Esophagus (tissue), 2 donors: ENCODE measurements around the gene SULT1E1. TPM values are rescaled to one million over a fixed set of nuclear protein-coding genes. Genes with fewer than 3 reads are reported as not detected.

ENCODE experiments used
- H3K27ac ChIP-seq, 2 donors: one replicate each; pipeline ENCODE4 v1.5.1; 2013; ENCODE audit warnings: low read depth in 2 of 2, mild to moderate bottlenecking in 2 of 2, inconsistent platforms in 1 of 2, low read length in 1 of 2, moderate library complexity in 1 of 2
- H3K27me3 ChIP-seq, 2 donors: one replicate each; pipeline ENCODE4 v1.6.1; 2013; ENCODE audit warnings: low read length in 2 of 2, control low read depth in 1 of 2, mild to moderate bottlenecking in 1 of 2; ENCODE audit not compliant: insufficient read depth in 2 of 2, control insufficient read depth in 1 of 2
- H3K36me3 ChIP-seq, 2 donors: one replicate each; pipeline ENCODE4 v1.6.1; 2013; ENCODE audit warnings: low read length in 1 of 2; ENCODE audit not compliant: control insufficient read depth in 2 of 2, insufficient read depth in 2 of 2
- H3K4me1 ChIP-seq, 2 donors: one replicate each; pipeline ENCODE4 v1.6.1; 2013; ENCODE audit warnings: low read length in 1 of 2; ENCODE audit not compliant: control insufficient read depth in 2 of 2, insufficient read depth in 2 of 2
- H3K4me3 ChIP-seq, 2 donors: one replicate each; pipeline ENCODE4 v1.5.1; 2013; ENCODE audit warnings: low read length in 2 of 2, mild to moderate bottlenecking in 2 of 2, low read depth in 1 of 2, moderate library complexity in 1 of 2
- H3K9me3 ChIP-seq, 2 donors: one replicate each; pipeline ENCODE4 v1.6.1; 2013; ENCODE audit warnings: mild to moderate bottlenecking in 2 of 2, low read depth in 1 of 2, low read length in 1 of 2, moderate library complexity in 1 of 2; ENCODE audit not compliant: control insufficient read depth in 2 of 2, insufficient read depth in 1 of 2
- WGBS, 2 donors: extraction: QIAGEN DNeasy Blood & Tissue Kit; methylation state at CpG; one replicate each; pipeline ENCODE4 v1.1.7; 2013; 5-methylcytosine and 5-hydroxymethylcytosine counted together
- polyA plus RNA-seq, 2 donors: library from polyadenylated mRNA; stranded (reverse); fragments of 200-250 nt; gene quantifications; one replicate each; pipeline ENCODE4 v1.2.3, GENCODE V29; 2013
- donor health status: healthy with polysubstance abuse.
- donor health status: Bipolar disorder and iron deficiency.

Gene SULT1E1
- polyA plus RNA-seq, 2 donors, result 0.10 to 0.35 TPM

DNA sequence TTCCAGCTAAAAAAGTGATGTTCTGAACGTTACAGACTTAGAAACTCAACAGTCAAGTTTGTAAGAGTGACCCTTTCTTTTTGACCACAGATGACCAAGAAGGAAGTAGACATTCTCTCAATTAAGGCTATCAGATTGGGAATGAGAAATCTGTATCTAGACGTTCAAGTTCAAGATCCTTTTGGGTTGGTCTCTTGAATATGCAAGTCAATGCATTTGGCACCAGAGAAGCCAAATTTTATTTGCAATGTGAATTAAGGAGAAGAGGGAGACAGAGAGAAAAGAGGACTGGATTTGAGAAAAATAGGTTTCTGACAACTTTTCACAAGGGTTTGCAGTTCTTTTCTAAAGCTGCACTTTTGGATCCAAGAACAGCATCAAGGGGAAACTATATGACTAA lies 17.5 kb upstream of the SULT1E1 start:
- no peak overlapping the region for H3K27ac ChIP-seq
- no peaks in the 10 kb centered on the region for H3K9me3 ChIP-seq
- H3K4me1 ChIP-seq, result no peaks in the 10 kb centered on the region
- 60 to 72% methylated on average over 2 of the region's 2 CpGs for WGBS, 2 donors
- H3K4me3 ChIP-seq, result no peak overlapping the region
- H3K36me3 ChIP-seq, result no peaks in the 10 kb centered on the region
- H3K27me3 ChIP-seq, result no peaks in the 10 kb centered on the region

GRCh38 chr4:69876071-69876470 lies 16.1 kb upstream of the SULT1E1 start:
- H3K27me3 ChIP-seq, result no peaks in the 10 kb centered on the region
- H3K27ac ChIP-seq, result no peak overlapping the region
- no peak overlapping the region for H3K4me3 ChIP-seq
- no peaks in the 10 kb centered on the region for H3K9me3 ChIP-seq
- H3K36me3 ChIP-seq, result no peaks in the 10 kb centered on the region
- 68 to 73% methylated on average over 3 of the region's 3 CpGs for WGBS, 2 donors
- H3K4me1 ChIP-seq, result no peaks in the 10 kb centered on the region

GRCh38 chr4:69875576-69875975 lies 15.6 kb upstream of the SULT1E1 start:
- Histone ChIP-seq H3K4me1 (no peaks in the 10 kb centered on the region), H3K27me3 (no peaks in the 10 kb centered on the region), H3K36me3 (no peaks in the 10 kb centered on the region), H3K4me3 (no peak overlapping the region), H3K9me3 (no peaks in the 10 kb centered on the region), H3K27ac (no peak overlapping the region)
- whole genome bisulfite sequencing, 2 donors, result 21 to 43% methylated on average over 2 of the region's 2 CpGs

DNA sequence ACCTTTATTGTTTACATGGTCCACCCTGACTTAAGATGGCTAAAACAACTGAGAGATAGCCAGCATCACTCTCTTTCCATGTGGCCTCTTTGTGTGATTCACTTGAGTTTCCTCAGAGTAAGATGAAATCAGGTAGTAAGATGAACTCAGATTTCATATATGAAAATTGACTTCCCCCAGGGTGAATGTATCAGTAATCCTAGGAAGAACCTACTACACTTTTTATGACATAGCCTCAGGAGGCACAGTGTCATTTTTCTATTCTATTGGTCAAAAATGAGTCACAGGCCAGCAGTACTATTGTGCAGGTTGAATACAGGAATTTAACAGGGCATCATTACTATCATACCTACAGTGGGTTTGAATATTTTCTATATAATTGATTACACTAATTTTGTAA lies 14.6 kb upstream of the SULT1E1 start:
- H3K27me3 ChIP-seq, result no peaks in the 10 kb centered on the region
- H3K27ac ChIP-seq, result no peak overlapping the region
- no peaks in the 10 kb centered on the region for H3K9me3 ChIP-seq
- H3K36me3 ChIP-seq, result no peaks in the 10 kb centered on the region
- no peaks in the 10 kb centered on the region for H3K4me1 ChIP-seq
- no peak overlapping the region for H3K4me3 ChIP-seq

- Histone ChIP-seq H3K36me3 (no peaks in the 10 kb centered on the region), H3K27ac (no peak overlapping the region), H3K4me3 (no peak overlapping the region), H3K9me3 (no peaks in the 10 kb centered on the region), H3K27me3 (no peaks in the 10 kb centered on the region), H3K4me1 (no peaks in the 10 kb centered on the region)
- WGBS, 2 donors, result 46 to 60% methylated on average over 1 of the region's 1 CpG
Measured at GRCh38 chr4:69861756-69862155, 1.8 kb upstream of the SULT1E1 start.

DNA sequence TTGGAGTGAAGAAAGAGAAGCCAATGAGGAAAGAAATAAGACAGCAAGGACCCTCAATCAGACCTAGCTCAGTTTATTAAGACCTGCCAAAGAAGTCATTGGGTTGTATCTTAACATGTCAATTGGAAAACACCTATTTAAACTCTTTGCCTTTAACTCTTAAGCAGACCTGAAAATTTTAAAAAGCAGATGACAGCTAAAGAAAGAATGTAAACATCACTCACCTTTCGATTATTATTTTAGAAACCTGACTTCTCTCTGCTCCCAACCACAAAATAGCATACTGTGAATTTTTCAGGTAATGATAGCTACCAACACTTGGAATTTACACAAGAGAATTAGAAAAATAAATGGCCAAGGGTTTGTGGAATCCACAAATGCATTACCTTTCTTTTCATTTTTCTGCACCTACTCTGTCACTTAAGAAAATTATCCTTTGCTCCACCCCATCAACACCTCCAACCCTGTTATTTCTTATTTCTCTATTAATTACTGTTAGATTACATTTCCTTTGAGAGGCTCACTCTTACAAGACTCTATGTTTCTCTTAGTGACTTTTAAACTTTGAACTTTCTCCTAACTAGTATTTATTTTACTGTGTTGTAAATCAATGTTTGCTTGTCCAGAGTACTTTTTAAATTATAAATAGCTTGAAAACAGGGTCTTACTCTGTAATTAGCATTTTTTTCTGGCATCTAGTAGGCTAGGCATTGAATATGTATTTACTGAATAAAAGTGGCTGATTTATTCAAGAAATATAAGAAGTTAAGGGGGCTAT lies 765 bp upstream of the SULT1E1 start:
- Histone ChIP-seq H3K27ac (no peak overlapping the region), H3K36me3 (no peaks in the 10 kb centered on the region)
- WGBS, 2 donors, result 57 to 58% methylated on average over 1 of the region's 1 CpG

GRCh38 chr4:69859140-69859685 lies 732 bp downstream of the SULT1E1 start:
- 90 to 100% methylated on average over 1 of the region's 1 CpG for WGBS, 2 donors
- no peak overlapping the region for H3K27ac ChIP-seq
- no peaks in the 10 kb centered on the region for H3K4me1 ChIP-seq
- H3K27me3 ChIP-seq, result no peaks in the 10 kb centered on the region
- no peaks in the 10 kb centered on the region for H3K36me3 ChIP-seq
- H3K9me3 ChIP-seq, result no peaks in the 10 kb centered on the region
- no peak overlapping the region for H3K4me3 ChIP-seq

More for the DNA sequence above, 765 bp upstream of the SULT1E1 start:
- no peak overlapping the region for H3K4me3 ChIP-seq
- H3K9me3 ChIP-seq, result no peaks in the 10 kb centered on the region
- no peaks in the 10 kb centered on the region for H3K4me1 ChIP-seq
- H3K27me3 ChIP-seq, result no peaks in the 10 kb centered on the region

DNA sequence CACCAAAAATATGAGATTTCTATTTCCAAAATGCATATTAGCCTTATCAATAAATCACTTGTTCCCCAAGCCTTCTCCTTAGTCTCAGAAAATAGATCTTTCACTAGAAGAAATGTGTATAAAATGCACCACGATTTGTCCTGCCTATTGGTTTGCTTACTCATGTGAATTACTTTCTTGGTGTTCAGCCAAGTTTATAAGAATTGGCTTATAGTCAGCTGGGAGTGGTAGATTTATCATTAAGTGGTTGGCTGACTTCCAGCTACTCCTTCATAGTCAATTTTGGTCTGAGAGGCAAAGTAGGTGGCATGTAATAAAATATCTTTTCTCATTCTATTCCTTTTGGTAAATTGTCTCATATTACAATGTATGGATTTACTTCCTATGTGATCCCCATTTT lies 1.3 kb downstream of the SULT1E1 start:
- Histone ChIP-seq H3K4me3 (no peak overlapping the region), H3K27ac (no peak overlapping the region), H3K27me3 (no peaks in the 10 kb centered on the region)

DNA sequence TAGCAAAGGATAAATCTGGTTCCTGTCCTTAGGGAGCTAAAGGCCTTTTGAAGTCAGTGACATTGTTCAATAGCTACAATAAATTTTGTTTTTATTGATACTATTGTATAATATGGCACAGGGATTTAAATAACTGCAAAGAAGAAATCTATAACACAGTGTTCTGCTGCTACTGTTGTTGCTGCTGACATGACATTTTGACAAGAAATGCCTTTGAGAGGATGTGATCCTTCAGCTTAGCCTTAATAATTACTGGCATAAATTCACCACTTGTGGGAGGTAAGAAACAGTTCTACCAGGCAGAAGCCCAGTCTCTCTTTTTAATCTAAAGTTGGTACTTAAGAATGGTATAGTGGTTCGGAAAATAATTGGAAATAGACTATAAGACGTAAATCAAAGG lies 4.1 kb downstream of the SULT1E1 start:
- Histone ChIP-seq H3K9me3 (no peaks in the 10 kb centered on the region), H3K4me1 (no peaks in the 10 kb centered on the region), H3K27me3 (no peaks in the 10 kb centered on the region), H3K36me3 (no peaks in the 10 kb centered on the region), H3K27ac (no peak overlapping the region), H3K4me3 (no peak overlapping the region)
- 95 to 99% methylated on average over 2 of the region's 2 CpGs for WGBS, 2 donors

More for the DNA sequence above, 1.3 kb downstream of the SULT1E1 start:
- 6 to 8% methylated on average over 1 of the region's 1 CpG for whole genome bisulfite sequencing, 2 donors
- Histone ChIP-seq H3K36me3 (no peaks in the 10 kb centered on the region), H3K4me1 (no peaks in the 10 kb centered on the region), H3K9me3 (no peaks in the 10 kb centered on the region)

- H3K27ac ChIP-seq, result no peak overlapping the region
- H3K36me3 ChIP-seq, result no peaks in the 10 kb centered on the region
- 68 to 79% methylated on average over 1 of the region's 1 CpG for WGBS, 2 donors
- no peaks in the 10 kb centered on the region for H3K9me3 ChIP-seq
- no peaks in the 10 kb centered on the region for H3K4me1 ChIP-seq
- no peaks in the 10 kb centered on the region for H3K27me3 ChIP-seq
- no peak overlapping the region for H3K4me3 ChIP-seq
Measured at GRCh38 chr4:69849969-69850368, 10.0 kb downstream of the SULT1E1 start.
